Measurements from ENCODE around the gene NXPH3. TPM values are rescaled to one million over a fixed set of nuclear protein-coding genes. Genes with fewer than 3 reads are reported as not detected.
"Not testable (repeated sequence)": the region's sequence is repeated elsewhere in the genome, so short reads cannot be mapped to it uniquely, and the experiment has no call there.

Gene NXPH3
- total RNA-seq, 1 donor from 2014 or later: not detected

DNA sequence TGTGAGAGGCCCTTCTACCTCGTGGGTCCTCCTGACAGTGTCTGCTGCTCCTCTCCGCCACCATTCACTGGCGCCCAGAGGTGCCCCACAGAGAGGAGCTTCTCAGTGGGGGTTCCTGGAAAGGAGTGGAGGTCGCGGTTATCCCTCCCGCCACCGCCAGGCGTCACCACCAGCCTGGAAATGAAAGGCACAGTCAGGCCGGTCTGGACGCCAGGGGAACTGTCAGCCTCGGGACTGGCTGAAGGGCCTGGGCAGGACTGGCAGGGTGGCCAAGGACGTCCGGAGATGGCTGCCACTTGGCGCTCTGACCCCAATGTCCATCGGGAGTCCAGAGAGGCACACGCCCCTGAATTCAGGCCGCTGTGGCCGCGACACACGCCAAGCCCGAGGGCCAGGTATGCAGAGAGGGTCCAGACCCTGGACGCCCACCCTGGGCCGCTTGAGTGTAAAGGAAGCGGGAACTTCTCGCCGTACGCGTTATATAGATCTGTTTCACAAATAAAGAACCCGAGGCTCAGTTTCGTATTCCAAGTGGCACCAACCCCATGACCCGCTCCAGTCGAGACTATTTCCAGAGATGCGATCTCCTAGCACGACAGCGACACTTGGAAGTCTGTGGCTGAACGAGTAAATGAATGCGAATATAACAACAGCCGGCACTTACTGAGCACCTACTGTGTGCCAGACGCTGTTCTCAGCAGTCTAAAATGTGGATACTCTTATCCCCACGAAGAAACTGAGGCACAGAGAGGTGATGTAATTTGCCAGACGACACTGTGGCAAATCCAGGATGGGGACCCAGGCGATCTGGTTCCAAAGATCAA is 7.6 kb upstream of the NXPH3 start:
- peak; percentile 44 for DNase-seq (ENCODE audit: low read depth)
- no peaks in the 10 kb centered on the region for H3K36me3 ChIP-seq (ENCODE audit: control insufficient read depth, insufficient read depth, low read length)
- TF ChIP-seq CTCF (IDR thresholded peaks at IDR 0.05; ENCODE audit: insufficient read depth, low read length, severe bottlenecking): peak; percentile 87
- FAIRE-seq: peak; percentile 28
- H3K27me3 ChIP-seq (ENCODE audit: control insufficient read depth, insufficient read depth, low read length): no peaks in the 10 kb centered on the region
- H3K4me3 ChIP-seq (ENCODE audit: low read depth, low read length): peak overlapping the region; percentile 30

GRCh38 chr17:49568695-49569047 is 7.0 kb upstream of the NXPH3 start:
- not testable (repeated sequence) for H3K36me3 ChIP-seq (ENCODE audit: control insufficient read depth, insufficient read depth, low read length); H3K4me3 ChIP-seq (ENCODE audit: low read depth, low read length); H3K27me3 ChIP-seq (ENCODE audit: control insufficient read depth, insufficient read depth, low read length); DNase-seq (ENCODE audit: low read depth); FAIRE-seq

- Histone ChIP-seq H3K36me3 (ENCODE audit: control insufficient read depth, insufficient read depth, low read length) (no peaks in the 10 kb centered on the region), H3K27me3 (ENCODE audit: control insufficient read depth, insufficient read depth, low read length) (no peaks in the 10 kb centered on the region), H3K4me3 (ENCODE audit: low read depth, low read length) (no peak overlapping the region)
- no peak for FAIRE-seq
- DNase-seq (ENCODE audit: low read depth): no peak
- TF ChIP-seq CTCF (IDR thresholded peaks at IDR 0.05; ENCODE audit: insufficient read depth, low read length, severe bottlenecking): no peak
These were observed 5.0 kb upstream of the NXPH3 start for GRCh38 chr17:49570540-49571242.

GRCh38 chr17:49571283-49571682 is 4.4 kb upstream of the NXPH3 start:
- no peaks in the 10 kb centered on the region for H3K36me3 ChIP-seq (ENCODE audit: control insufficient read depth, insufficient read depth, low read length)
- no peak for DNase-seq (ENCODE audit: low read depth)
- H3K4me3 ChIP-seq (ENCODE audit: low read depth, low read length): no peak overlapping the region
- H3K27me3 ChIP-seq (ENCODE audit: control insufficient read depth, insufficient read depth, low read length): no peaks in the 10 kb centered on the region
- no peak for TF ChIP-seq CTCF (IDR thresholded peaks at IDR 0.05; ENCODE audit: insufficient read depth, low read length, severe bottlenecking)
- no peak for FAIRE-seq

DNA sequence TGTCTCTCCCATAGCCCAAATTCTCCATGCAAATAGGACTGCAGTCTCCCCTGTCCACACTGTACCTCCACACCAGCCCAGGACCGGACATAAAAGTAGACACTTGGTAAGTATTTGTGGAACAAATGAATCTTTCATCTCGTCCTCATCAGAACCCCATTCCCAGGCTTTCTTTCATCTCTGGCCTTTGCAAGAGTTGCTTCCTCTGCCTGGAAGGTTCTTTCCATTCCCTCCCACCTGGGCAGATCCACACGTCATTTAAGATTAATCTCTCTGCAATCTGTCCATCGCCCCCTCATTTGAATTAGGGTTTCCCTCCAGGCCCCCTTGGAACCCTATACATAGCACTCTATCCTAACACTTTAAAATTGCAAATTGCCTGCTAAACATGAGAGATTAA is 3.9 kb upstream of the NXPH3 start:
- no peak for TF ChIP-seq CTCF (IDR thresholded peaks at IDR 0.05; ENCODE audit: insufficient read depth, low read length, severe bottlenecking)
- Histone ChIP-seq H3K27me3 (ENCODE audit: control insufficient read depth, insufficient read depth, low read length) (no peaks in the 10 kb centered on the region), H3K36me3 (ENCODE audit: control insufficient read depth, insufficient read depth, low read length) (no peaks in the 10 kb centered on the region), H3K4me3 (ENCODE audit: low read depth, low read length) (no peak overlapping the region)
- no peak for FAIRE-seq
- no peak for DNase-seq (ENCODE audit: low read depth)

DNA sequence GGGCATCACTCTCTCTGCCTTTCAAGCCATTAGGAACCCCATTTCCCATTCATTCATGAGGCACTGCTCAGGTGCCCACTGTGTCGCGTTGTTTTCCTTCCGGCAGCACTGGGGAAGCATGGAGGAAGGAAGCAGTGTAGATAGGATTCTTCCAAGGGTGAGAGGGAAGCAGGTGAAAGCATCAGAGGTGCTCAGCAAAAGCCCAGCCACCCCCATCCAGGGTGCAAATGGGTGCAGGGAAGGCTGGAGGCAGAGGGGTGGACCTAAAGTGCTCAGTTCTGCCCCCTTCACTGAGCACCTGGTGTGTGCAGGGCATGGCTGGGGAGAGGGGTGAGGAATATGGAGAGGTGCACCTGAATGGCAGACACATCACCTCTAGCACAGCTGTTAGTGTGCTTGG is 3.4 kb upstream of the NXPH3 start:
- Histone ChIP-seq H3K36me3 (ENCODE audit: control insufficient read depth, insufficient read depth, low read length) (no peaks in the 10 kb centered on the region), H3K4me3 (ENCODE audit: low read depth, low read length) (no peak overlapping the region), H3K27me3 (ENCODE audit: control insufficient read depth, insufficient read depth, low read length) (no peaks in the 10 kb centered on the region)
- DNase-seq (ENCODE audit: low read depth) (no peak), FAIRE-seq (no peak)
- TF ChIP-seq CTCF (IDR thresholded peaks at IDR 0.05; ENCODE audit: insufficient read depth, low read length, severe bottlenecking): no peak
